Mesenchymal stem cell (in vitro differentiated cells and primary cell): ENCODE measurements around the gene PRKCB.

Experiments used
- DNase-seq: peaks from one replicate; pipeline ENCODE4 v3.0.0-alpha.2; 2013
- H2AFZ ChIP-seq: one replicate; pipeline ENCODE4 v1.6.1; 2013; ENCODE audit warnings: low read depth, mild to moderate bottlenecking, control low read depth, inconsistent platforms, low read length, moderate library complexity
- H2AK5ac ChIP-seq: 2 replicates; pipeline ENCODE4 v1.6.1; 2013; ENCODE audit warnings: low read length, moderate library complexity, mild to moderate bottlenecking, inconsistent platforms; ENCODE audit not compliant: severe bottlenecking
- H2BK120ac ChIP-seq: one replicate; pipeline ENCODE4 v1.6.1; 2013; ENCODE audit warnings: low read depth, mild to moderate bottlenecking, inconsistent platforms, low read length, moderate library complexity
- H2BK12ac ChIP-seq, 2 experiments: one replicate each; pipeline ENCODE4 v1.6.1; 2013; ENCODE audit warnings: inconsistent platforms in 2 of 2, low read length in 2 of 2, mild to moderate bottlenecking in 2 of 2, moderate library complexity in 2 of 2, control low read depth in 1 of 2
- H2BK15ac ChIP-seq: one replicate; pipeline ENCODE4 v1.6.1; 2013; ENCODE audit warnings: mild to moderate bottlenecking, low read depth, inconsistent platforms; ENCODE audit not compliant: poor library complexity, severe bottlenecking
- H2BK5ac ChIP-seq: 2 replicates; pipeline ENCODE4 v1.6.1; 2013; ENCODE audit warnings: low read depth, mild to moderate bottlenecking, low read length, control low read depth, inconsistent platforms; ENCODE audit not compliant: poor library complexity, severe bottlenecking
- H3K14ac ChIP-seq, 2 experiments: one replicate each; pipeline ENCODE4 v1.6.1; 2013; ENCODE audit warnings: inconsistent platforms in 2 of 2, low read length in 2 of 2, control low read depth in 1 of 2, mild to moderate bottlenecking in 1 of 2, moderate library complexity in 1 of 2
- H3K18ac ChIP-seq, 2 experiments: one replicate each; pipeline ENCODE4 v1.6.1; 2013; ENCODE audit warnings: inconsistent platforms in 2 of 2, low read length in 2 of 2, control low read depth in 1 of 2, low read depth in 1 of 2, mild to moderate bottlenecking in 1 of 2
- H3K23ac ChIP-seq, 2 experiments: one replicate each; pipeline ENCODE4 v1.6.1; 2013; ENCODE audit warnings: inconsistent platforms in 2 of 2, low read length in 2 of 2, mild to moderate bottlenecking in 2 of 2, moderate library complexity in 2 of 2, control low read depth in 1 of 2
- H3K27ac ChIP-seq: 2 replicates; pipeline ENCODE4 v1.5.1; 2013; ENCODE audit warnings: mild to moderate bottlenecking, moderate library complexity, low read length, control low read depth, inconsistent platforms; ENCODE audit not compliant: poor library complexity, severe bottlenecking
- H3K27me3 ChIP-seq, 2 experiments: 2 replicates each; pipeline versions ENCODE4 v1.6.1 to v1.7.0; 2013; ENCODE audit warnings: low read length in 2 of 2, mild to moderate bottlenecking in 2 of 2, moderate library complexity in 2 of 2, control low read depth in 1 of 2, inconsistent platforms in 1 of 2; ENCODE audit not compliant: control insufficient read depth in 1 of 2, insufficient read depth in 1 of 2
- H3K36me3 ChIP-seq, 2 experiments: 2 replicates each; pipeline versions ENCODE4 v1.6.1 to v1.7.0; 2013; ENCODE audit warnings: low read length in 2 of 2, control low read depth in 1 of 2, inconsistent platforms in 1 of 2, low read depth in 1 of 2, mild to moderate bottlenecking in 1 of 2; ENCODE audit not compliant: insufficient read depth in 2 of 2, control insufficient read depth in 1 of 2
- H3K4ac ChIP-seq, 2 experiments: one replicate each; pipeline ENCODE4 v1.6.1; 2013; ENCODE audit warnings: inconsistent platforms in 2 of 2, low read length in 2 of 2, mild to moderate bottlenecking in 2 of 2, moderate library complexity in 2 of 2, control low read depth in 1 of 2, low read depth in 1 of 2
- H3K4me1 ChIP-seq: 2 replicates; pipeline ENCODE4 v1.6.1; 2013; ENCODE audit warnings: low read depth, low read length, control low read depth; ENCODE audit not compliant: control insufficient read depth, insufficient read depth
- H3K4me2 ChIP-seq: 2 replicates; pipeline ENCODE4 v1.6.1; 2013; ENCODE audit warnings: low read length, mild to moderate bottlenecking, inconsistent platforms; ENCODE audit not compliant: poor library complexity, severe bottlenecking
- H3K4me3 ChIP-seq, 2 experiments: 2 replicates each; pipeline versions ENCODE4 v1.5.1 to v1.7.0; 2013; ENCODE audit warnings: low read length in 2 of 2, mild to moderate bottlenecking in 2 of 2, control low read depth in 1 of 2, low read depth in 1 of 2; ENCODE audit not compliant: insufficient read depth in 1 of 2
- H3K79me1 ChIP-seq: replicated peaks from 2 replicates; pipeline ENCODE4 v1.6.1; 2013; ENCODE audit warnings: mild to moderate bottlenecking, control low read depth, low read length, inconsistent platforms; ENCODE audit not compliant: poor library complexity, severe bottlenecking
- H3K9ac ChIP-seq: 2 replicates; pipeline ENCODE4 v1.7.0; 2013; ENCODE audit warnings: mild to moderate bottlenecking, low read length, moderate library complexity
- H3K9me3 ChIP-seq: 2 replicates; pipeline ENCODE4 v1.7.0; 2013; ENCODE audit warnings: mild to moderate bottlenecking, low read length; ENCODE audit not compliant: control insufficient read depth
- H4K8ac ChIP-seq: one replicate; pipeline ENCODE4 v1.6.1; 2013; ENCODE audit warnings: inconsistent platforms, mild to moderate bottlenecking, low read length, moderate library complexity
- H4K91ac ChIP-seq: one replicate; pipeline ENCODE4 v1.6.1; 2013; ENCODE audit warnings: mild to moderate bottlenecking, low read length, inconsistent platforms
- WGBS: methylation state at CpG from one replicate; pipeline ENCODE4 v1.1.7; 2013; ENCODE audit warnings: mixed read lengths; 5-methylcytosine and 5-hydroxymethylcytosine counted together

The PRKCB gene

GRCh38 chr16:23895052-23895451, 59.3 kb downstream of the PRKCB start:
- H2AFZ ChIP-seq, result no peak overlapping the region
- no peak overlapping the region for H2BK5ac ChIP-seq
- no peaks in the 10 kb centered on the region for H3K27me3 ChIP-seq
- no peaks in the 10 kb centered on the region for H3K9me3 ChIP-seq
- no peak overlapping the region for H2BK12ac ChIP-seq
- no peak overlapping the region for H4K8ac ChIP-seq
- no peak overlapping the region for H3K18ac ChIP-seq
- H3K9ac ChIP-seq, result no peak overlapping the region
- no peak overlapping the region for H3K4me2 ChIP-seq
- no peak overlapping the region for H2BK15ac ChIP-seq
- H2BK120ac ChIP-seq, result no peak overlapping the region
- H3K14ac ChIP-seq, result no peak overlapping the region
- no peak overlapping the region for H3K23ac ChIP-seq
- no peak overlapping the region for H3K27ac ChIP-seq
- H3K4me3 ChIP-seq, result no peak overlapping the region
- H2AK5ac ChIP-seq, result no peak overlapping the region
- H3K36me3 ChIP-seq, result no peaks in the 10 kb centered on the region
- no peak overlapping the region for H3K4ac ChIP-seq
- no peaks in the 10 kb centered on the region for H3K4me1 ChIP-seq
- DNase-seq, result no peak
- H3K79me1 ChIP-seq, result no peaks in the 10 kb centered on the region
- no peak overlapping the region for H4K91ac ChIP-seq

- Histone ChIP-seq H3K14ac (no peak overlapping the region), H3K9ac (no peak overlapping the region), H3K4me2 (no peak overlapping the region), H3K4me1 (no peaks in the 10 kb centered on the region), H2AFZ (no peak overlapping the region), H3K9me3 (no peaks in the 10 kb centered on the region), H4K91ac (no peak overlapping the region), H2BK12ac (no peak overlapping the region), H2AK5ac (no peak overlapping the region), H3K79me1 (no peaks in the 10 kb centered on the region), H2BK15ac (no peak overlapping the region), H3K36me3 (no peaks in the 10 kb centered on the region), H3K23ac (no peak overlapping the region), H2BK120ac (no peak overlapping the region), H3K27me3 (no peaks in the 10 kb centered on the region), H3K27ac (no peak overlapping the region), H4K8ac (no peak overlapping the region), H2BK5ac (no peak overlapping the region), H3K18ac (no peak overlapping the region), H3K4ac (no peak overlapping the region), H3K4me3 (no peak overlapping the region)
- no peak for DNase-seq
- WGBS, result 53% methylated on average over 6 of the region's 6 CpGs
Measured at GRCh38 chr16:23896832-23897821, 61.3 kb downstream of the PRKCB start.

- WGBS, result 76% methylated on average over 7 of the region's 8 CpGs
- no peaks in the 10 kb centered on the region for H3K79me1 ChIP-seq
Measured at GRCh38 chr16:23898682-23899430, 63.1 kb downstream of the PRKCB start.

GRCh38 chr16:23899869-23900268, 64.1 kb downstream of the PRKCB start:
- no peaks in the 10 kb centered on the region for H3K36me3 ChIP-seq
- no peak overlapping the region for H3K27ac ChIP-seq
- H3K23ac ChIP-seq, result no peak overlapping the region
- H3K9ac ChIP-seq, result no peak overlapping the region
- H4K8ac ChIP-seq, result no peak overlapping the region
- H2AK5ac ChIP-seq, result no peak overlapping the region
- H2BK120ac ChIP-seq, result no peak overlapping the region
- no peak overlapping the region for H3K4me3 ChIP-seq
- H2BK15ac ChIP-seq, result no peak overlapping the region
- no peaks in the 10 kb centered on the region for H3K79me1 ChIP-seq
- 0% methylated on average over 1 of the region's 2 CpGs for WGBS
- H3K18ac ChIP-seq, result no peak overlapping the region
- no peaks in the 10 kb centered on the region for H3K27me3 ChIP-seq
- H3K4me2 ChIP-seq, result no peak overlapping the region
- no peaks in the 10 kb centered on the region for H3K9me3 ChIP-seq
- no peak for DNase-seq
- H2BK5ac ChIP-seq, result no peak overlapping the region
- H2AFZ ChIP-seq, result no peak overlapping the region
- H2BK12ac ChIP-seq, result no peak overlapping the region
- H4K91ac ChIP-seq, result no peak overlapping the region
- H3K4me1 ChIP-seq, result no peaks in the 10 kb centered on the region
- no peak overlapping the region for H3K4ac ChIP-seq
- H3K14ac ChIP-seq, result no peak overlapping the region

More at GRCh38 chr16:23898682-23899430, 63.1 kb downstream of the PRKCB start:
- Histone ChIP-seq H2AK5ac (no peak overlapping the region), H4K8ac (no peak overlapping the region), H3K4me1 (no peaks in the 10 kb centered on the region), H3K4ac (no peak overlapping the region), H3K4me3 (no peak overlapping the region), H3K14ac (no peak overlapping the region), H3K36me3 (no peaks in the 10 kb centered on the region), H2BK120ac (no peak overlapping the region), H2BK5ac (no peak overlapping the region), H2BK12ac (no peak overlapping the region), H3K9ac (no peak overlapping the region), H3K9me3 (no peaks in the 10 kb centered on the region), H3K4me2 (no peak overlapping the region), H2BK15ac (no peak overlapping the region), H3K18ac (no peak overlapping the region), H3K27me3 (no peaks in the 10 kb centered on the region), H3K23ac (no peak overlapping the region), H4K91ac (no peak overlapping the region), H3K27ac (no peak overlapping the region), H2AFZ (no peak overlapping the region)
- DNase-seq, result no peak
